H1 (cell line): ENCODE measurements around the gene SLC2A10. TPM values are rescaled to one million over a fixed set of nuclear protein-coding genes. Genes with fewer than 3 reads are reported as not detected.

Source experiments
- CTCF ChIA-PET: fragments of 300-600 bp; sonication (Branson Sonifier 250); formaldehyde crosslinking; loops from one replicate; lab custom pipeline; 2021; ENCODE audit not compliant: partially characterized antibody; lab: Charles Lee
- POLR2A ChIA-PET: fragments of 300-600 bp; sonication (Branson Sonifier 250); formaldehyde crosslinking; loops from one replicate; lab custom pipeline; 2021; ENCODE audit warnings: inconsistent platforms; ENCODE audit not compliant: partially characterized antibody; lab: Charles Lee
- DNase-seq, 2 experiments: peaks; one replicate each; pipeline versions ENCODE4 v3.0.0 to v3.0.0-alpha.2; 2010 to 2022; ENCODE audit warnings: low spot score in 2 of 2, low read depth in 1 of 2, mixed read lengths in 1 of 2
- FAIRE-seq: peaks from 2 replicates; lab custom pipeline; 2011; peaks lifted over from hg19 to GRCh38; lab: Jason Lieb, UNC
- H2AFZ ChIP-seq: 2 replicates; pipeline ENCODE4 v1.8.1; 2012; ENCODE audit warnings: low read length, inconsistent platforms
- H2AK5ac ChIP-seq: 2 replicates; pipeline ENCODE4 v1.6.1; 2013; ENCODE audit warnings: low read depth, low read length
- H2BK120ac ChIP-seq: replicated peaks from 2 replicates; pipeline ENCODE3; 2013; ENCODE audit warnings: low read depth, low read length, inconsistent platforms
- H2BK12ac ChIP-seq: 2 replicates; pipeline ENCODE4 v1.6.1; 2013; ENCODE audit warnings: low read depth, low read length
- H2BK15ac ChIP-seq: 2 replicates; pipeline ENCODE4 v1.6.1; 2013; ENCODE audit warnings: low read length
- H2BK20ac ChIP-seq: 2 replicates; pipeline ENCODE4 v1.6.1; 2013; ENCODE audit warnings: low read length
- H2BK5ac ChIP-seq: 2 replicates; pipeline ENCODE4 v1.6.1; 2013; ENCODE audit warnings: low read depth, low read length
- H3K14ac ChIP-seq: 2 replicates; pipeline ENCODE4 v1.6.1; 2013; ENCODE audit warnings: inconsistent platforms; ENCODE audit not compliant: insufficient read length
- H3K18ac ChIP-seq: 2 replicates; pipeline ENCODE4 v1.6.1; 2013; ENCODE audit warnings: low read length; ENCODE audit errors: extremely low read depth
- H3K23ac ChIP-seq: 2 replicates; pipeline ENCODE4 v1.6.1; 2013; ENCODE audit warnings: inconsistent platforms; ENCODE audit not compliant: insufficient read length
- H3K23me2 ChIP-seq: 2 replicates; pipeline ENCODE4 v1.6.1; 2013; ENCODE audit warnings: low read depth, low read length
- H3K27ac ChIP-seq: 2 replicates; pipeline ENCODE4 v1.6.1; 2011; ENCODE audit warnings: low read depth, low read length, inconsistent platforms
- H3K27me3 ChIP-seq, 4 experiments: replicated peaks in 1 of 4; 1 replicate in 1 of 4; 2 replicates in 3 of 4; pipeline versions ENCODE4 v1.6.1 to v1.8.1; 2011 to 2013; ENCODE audit warnings: low read length in 3 of 4, mild to moderate bottlenecking in 3 of 4, inconsistent platforms in 2 of 4, mixed read lengths in 2 of 4, moderate library complexity in 1 of 4; ENCODE audit not compliant: control insufficient read depth in 3 of 4, insufficient read depth in 3 of 4; ENCODE audit errors: extremely low read depth in 1 of 4
- H3K36me3 ChIP-seq, 4 experiments: 2 replicates each; pipeline versions ENCODE4 v1.6.1 to v1.8.1; 2011 to 2013; ENCODE audit warnings: mild to moderate bottlenecking in 4 of 4, low read length in 3 of 4, moderate library complexity in 2 of 4, control low read depth in 1 of 4, inconsistent platforms in 1 of 4; ENCODE audit not compliant: insufficient read depth in 4 of 4, control insufficient read depth in 2 of 4
- H3K4ac ChIP-seq: replicated peaks from 2 replicates; pipeline ENCODE3; 2013; ENCODE audit warnings: low read length, low read depth, mixed read lengths, inconsistent platforms; ENCODE audit not compliant: insufficient read length
- H3K4me1 ChIP-seq, 4 experiments: replicated peaks in 1 of 4; 1 replicate in 1 of 4; 2 replicates in 3 of 4; pipeline versions ENCODE4 v1.6.1 to v1.8.1; 2011 to 2013; ENCODE audit warnings: low read length in 3 of 4, inconsistent platforms in 2 of 4, mixed read lengths in 1 of 4; ENCODE audit not compliant: insufficient read depth in 4 of 4, control insufficient read depth in 3 of 4
- H3K4me2 ChIP-seq, 2 experiments: 2 replicates each; pipeline versions ENCODE4 v1.6.1 to v1.8.1; 2011 to 2013; ENCODE audit warnings: low read depth in 2 of 2, low read length in 2 of 2, control low read depth in 1 of 2, inconsistent platforms in 1 of 2, mild to moderate bottlenecking in 1 of 2; ENCODE audit not compliant: insufficient read depth in 1 of 2
- H3K4me3 ChIP-seq, 4 experiments: fragments of 200-600, 300-600 bp in 1 of 4; sonication (generic), shearing (Covaris generic), sonication (Bioruptor Twin) in 1 of 4; 2 replicates each; pipeline versions ENCODE4 v1.5.1 to v1.8.1; 2011 to 2016; ENCODE audit warnings: low read length in 4 of 4, low read depth in 3 of 4, control low read depth in 2 of 4, inconsistent platforms in 2 of 4, mild to moderate bottlenecking in 2 of 4, mixed read lengths in 1 of 4, moderate library complexity in 1 of 4; ENCODE audit not compliant: insufficient read depth in 2 of 4; ENCODE audit errors: extremely low read depth in 1 of 4
- H3K56ac ChIP-seq: replicated peaks from 2 replicates; pipeline ENCODE3; 2013; ENCODE audit warnings: low read depth, mild to moderate bottlenecking, mixed read lengths, low read length, inconsistent platforms; ENCODE audit not compliant: insufficient read length
- H3K79me1 ChIP-seq: 2 replicates; pipeline ENCODE4 v1.6.1; 2013; ENCODE audit warnings: low read depth, low read length, control low read depth
- H3K79me2 ChIP-seq, 2 experiments: 2 replicates each; pipeline versions ENCODE4 v1.6.1 to v1.8.1; 2012 to 2013; ENCODE audit warnings: low read length in 2 of 2, mild to moderate bottlenecking in 2 of 2, inconsistent platforms in 1 of 2; ENCODE audit not compliant: insufficient read depth in 2 of 2, control insufficient read depth in 1 of 2
- H3K9ac ChIP-seq, 4 experiments: replicated peaks in 1 of 4; 1 replicate in 1 of 4; 2 replicates in 3 of 4; pipeline versions ENCODE4 v1.6.1 to v1.8.1; 2011 to 2013; ENCODE audit warnings: low read depth in 3 of 4, low read length in 3 of 4, control low read depth in 2 of 4, mild to moderate bottlenecking in 2 of 4, moderate library complexity in 2 of 4, inconsistent platforms in 1 of 4; ENCODE audit errors: extremely low read depth in 1 of 4
- H3K9me3 ChIP-seq, 2 experiments: 2 replicates each; pipeline versions ENCODE4 v1.6.1 to v1.8.1; 2012 to 2013; ENCODE audit warnings: mild to moderate bottlenecking in 2 of 2, moderate library complexity in 2 of 2, control low read depth in 1 of 2, inconsistent platforms in 1 of 2, low read depth in 1 of 2, low read length in 1 of 2, mixed read lengths in 1 of 2; ENCODE audit not compliant: insufficient read depth in 2 of 2
- H4K20me1 ChIP-seq, 2 experiments: replicated peaks in 1 of 2; 2 replicates each; pipeline versions ENCODE3 to v1.8.1; 2011 to 2013; ENCODE audit warnings: inconsistent platforms in 2 of 2, low read length in 2 of 2, mild to moderate bottlenecking in 1 of 2; ENCODE audit not compliant: insufficient read depth in 2 of 2, control insufficient read depth in 1 of 2
- H4K5ac ChIP-seq: 2 replicates; pipeline ENCODE4 v1.6.1; 2013; ENCODE audit warnings: low read length, low read depth, mixed read lengths, inconsistent platforms; ENCODE audit not compliant: insufficient read length
- H4K8ac ChIP-seq: 2 replicates; pipeline ENCODE4 v1.8.0; 2013; ENCODE audit warnings: mild to moderate bottlenecking, moderate library complexity, low read length, inconsistent platforms; ENCODE audit not compliant: insufficient read depth; ENCODE audit errors: extremely low read depth
- H4K91ac ChIP-seq: replicated peaks from 2 replicates; pipeline ENCODE3; 2013; ENCODE audit warnings: low read length, mixed read lengths, inconsistent platforms; ENCODE audit not compliant: insufficient read length
- CTCF ChIP-seq, 3 experiments: IDR thresholded peaks; 1 replicate in 2 of 3; 2 replicates in 1 of 3; pipeline versions ENCODE4 v1.5.1 to v1.6.1; 2011; ENCODE audit warnings: low read length in 3 of 3, mild to moderate bottlenecking in 3 of 3, inconsistent platforms in 2 of 3, low read depth in 1 of 3, moderate library complexity in 1 of 3; ENCODE audit not compliant: insufficient read depth in 1 of 3; ENCODE audit errors: control extremely low read depth in 1 of 3
- RAD21 ChIP-seq, 2 experiments: IDR thresholded peaks in 1 of 2; conservative IDR thresholded peaks in 1 of 2; 2 replicates each; pipeline ENCODE4 v1.6.1; 2011; ENCODE audit warnings: low read depth in 2 of 2, low read length in 2 of 2, improper control_type of control experiment in 1 of 2, inconsistent platforms in 1 of 2, mild to moderate bottlenecking in 1 of 2, moderate library complexity in 1 of 2
- RBBP5 ChIP-seq: IDR thresholded peaks from 2 replicates; pipeline ENCODE4 v1.7.1; 2012; ENCODE audit warnings: low read depth, mild to moderate bottlenecking, inconsistent platforms, low read length, moderate library complexity, borderline replicate concordance
- SAP30 ChIP-seq: fragments of 300-600 bp; sonication (generic); IDR thresholded peaks from 2 replicates; pipeline ENCODE4 v1.7.1; 2012; ENCODE audit warnings: low read length, moderate library complexity, mild to moderate bottlenecking, inconsistent platforms; ENCODE audit not compliant: insufficient read depth, insufficient replicate concordance
- WGBS, 2 experiments: shearing (Covaris generic) in 1 of 2; methylation state at CpG; one replicate each; pipeline versions ENCODE4 v1.1.6 to v1.1.7; 2013 to 2015; ENCODE audit warnings: low lambda C conversion rate in 2 of 2, mixed read lengths in 2 of 2, inconsistent platforms in 1 of 2, low coverage in 1 of 2, missing lambda C conversion rate in 1 of 2; ENCODE audit not compliant: insufficient replicate concordance in 2 of 2, insufficient coverage in 1 of 2, insufficient read length in 1 of 2; ENCODE audit errors: extremely low coverage in 1 of 2, missing lambda C conversion rate in 1 of 2; 5-methylcytosine and 5-hydroxymethylcytosine counted together
- polyA plus RNA-seq, 7 experiments: library from polyadenylated mRNA; depleted of rRNA in 3 of 7; stranded (reverse) in 5 of 7; unstranded in 2 of 7; fragments of >200 nt in 5 of 7; fragments of 200-250 nt in 2 of 7; gene quantifications; 1 replicate in 5 of 7; 2 replicates in 1 of 7; 4 replicates in 1 of 7; pipeline versions ENCODE4 v1.2.1 to v1.2.3, GENCODE V29; 2011 to 2013; ENCODE audit warnings: missing spikeins in 2 of 7, mixed read lengths in 2 of 7
- total RNA-seq: library from RNA; stranded (reverse); fragmentation: NEBNext Ultra II Directional; extraction: Animal tissue kit (Norgen Biotek cat#: 25700); gene quantifications from 2 replicates; pipeline ENCODE4 v1.2.1, GENCODE V29; 2021

The SLC2A10 gene
- total and polyA plus RNA-seq, 2 of the 8 experiments (the other 6 are each of a cell fraction or from before 2014, with no cell fraction given) = 9.0 to 9.7 TPM

- 80% methylated on average over 10 of the region's 10 CpGs; no CpG with 5 or more reads in 1 of the 2 experiments for WGBS, 2 experiments
- ChIA-PET CTCF (interaction anchor here (0.7 to 3.8 kb wide), 5 partner anchors 10 to 381 kb away, joined by 3 to 21 read pairs (median 4); no protein-coding TSS in a partner anchor), POLR2A (no interaction called here)
- no peak overlapping the region for H3K4ac ChIP-seq
- H2AFZ ChIP-seq = no peak overlapping the region
- H3K23me2 ChIP-seq = no peaks in the 10 kb centered on the region
- H2BK20ac ChIP-seq = no peak overlapping the region
- no peaks in the 10 kb centered on the region for H4K20me1 ChIP-seq
- no peak overlapping the region for H3K9ac ChIP-seq
- H2BK5ac ChIP-seq = no peak overlapping the region
- H3K56ac ChIP-seq = no peak overlapping the region
- no peak for FAIRE-seq
- H3K4me3 ChIP-seq = no peak overlapping the region
- no peak overlapping the region for H3K27ac ChIP-seq
- DNase-seq = no peak
- no peak overlapping the region for H2BK15ac ChIP-seq
- no peaks in the 10 kb centered on the region; a peak in 1 of 7 replicates for H3K4me1 ChIP-seq
- no peak overlapping the region for H2AK5ac ChIP-seq
- H4K91ac ChIP-seq = no peak overlapping the region
- H3K9me3 ChIP-seq = no peaks in the 10 kb centered on the region
- no peak overlapping the region for H4K5ac ChIP-seq
- H4K8ac ChIP-seq = no peak overlapping the region
- no peak overlapping the region for H3K14ac ChIP-seq
- TF ChIP-seq SAP30 = no peak
- peak; percentile 41 to 51 for TF ChIP-seq RAD21 (IDR thresholded peaks at IDR 0.05 in 1 of 2, conservative IDR thresholded peaks at IDR 0.05 in 1 of 2; ENCODE audit: low read depth in 2 of 2, low read length in 2 of 2)
- peak in 2 of 3 experiments; percentile 18 to 25; a peak in 2 of 4 replicates for TF ChIP-seq CTCF (IDR thresholded peaks at IDR 0.05; ENCODE audit: control extremely low read depth in 1 of 3, insufficient read depth in 1 of 3, low read depth in 1 of 3, low read length in 3 of 3)
- no peak for TF ChIP-seq RBBP5
- H3K23ac ChIP-seq = no peak overlapping the region
- no peak overlapping the region for H2BK12ac ChIP-seq
- no peak overlapping the region for H2BK120ac ChIP-seq
- H3K27me3 ChIP-seq = no peaks in the 10 kb centered on the region; a peak in 1 of 7 replicates
- H3K4me2 ChIP-seq = no peak overlapping the region
- no peak overlapping the region for H3K18ac ChIP-seq
- H3K79me1 ChIP-seq = no peaks in the 10 kb centered on the region
- no peaks in the 10 kb centered on the region for H3K36me3 ChIP-seq
- no peaks in the 10 kb centered on the region for H3K79me2 ChIP-seq
Observed at GRCh38 chr20:46772901-46773300, 63.5 kb downstream of the SLC2A10 start.
